PC-3 (cell line): ENCODE data around the gene NECAP2. TPM values are rescaled to one million over a fixed set of nuclear protein-coding genes. Genes with fewer than 3 reads are reported as not detected.

Experiments used
- ATAC-seq: fragments of 200-7000 bp; cut with Tn5 transposase; 2 replicates; pipeline ENCODE4 v1.9.1; 2020; ENCODE audit warnings: mild to moderate bottlenecking, moderate library complexity
- Bru-seq: library from RNA; stranded (reverse); fragments of 400-500 nt; gene quantifications from one replicate; lab custom pipeline; 2021; lab: Mats Ljungman, UMichigan
- BruChase-seq, 2 experiments: library from RNA; stranded (reverse); fragments of 400-500 nt; gene quantifications; one replicate each; lab custom pipeline; 2021; lab: Mats Ljungman, UMichigan
- BruUV-seq: library from RNA; stranded (reverse); fragments of 400-500 nt; replicated peaks from 2 replicates; lab custom pipeline; 2021; lab: Mats Ljungman, UMichigan
- CTCF ChIA-PET: fragments of 300-600 bp; sonication (Branson Sonifier 250); formaldehyde crosslinking; loops from one replicate; lab custom pipeline; 2022; ENCODE audit warnings: antibody characterized with exemption; lab: Charles Lee
- POLR2A ChIA-PET: fragments of 300-600 bp; sonication (Branson Sonifier 250); formaldehyde crosslinking; loops from one replicate; lab custom pipeline; 2022; ENCODE audit warnings: antibody characterized with exemption; ENCODE audit not compliant: unreplicated experiment; lab: Charles Lee
- DNase-seq: peaks from one replicate; pipeline ENCODE4 v3.0.0-alpha.2; 2015
- H2AFZ ChIP-seq: fragments of 300-600 bp; sonication (generic); 2 replicates; pipeline ENCODE4 v1.6.0; 2016; ENCODE audit warnings: antibody characterized with exemption, low read length
- H3F3A ChIP-seq: fragments of 300-600 bp; sonication (generic); one replicate; pipeline ENCODE4 v1.6.0; 2017; ENCODE audit warnings: antibody characterized with exemption, low read length, control low read depth, mild to moderate bottlenecking; ENCODE audit not compliant: unreplicated experiment
- H3K27ac ChIP-seq: fragments of 300-600 bp; sonication (generic); 2 replicates; pipeline ENCODE4 v1.5.1; 2016; ENCODE audit warnings: mild to moderate bottlenecking, low read length
- H3K27me3 ChIP-seq: fragments of 300-600 bp; sonication (generic); 2 replicates; pipeline ENCODE4 v1.6.1; 2016; ENCODE audit warnings: low read length, mixed read lengths
- H3K36me3 ChIP-seq: fragments of 300-600 bp; sonication (generic); 2 replicates; pipeline ENCODE4 v1.6.1; 2016; ENCODE audit warnings: low read depth, mixed run types, low read length, mixed read lengths
- H3K4me1 ChIP-seq: fragments of 300-600 bp; sonication (generic); 2 replicates; pipeline ENCODE4 v1.5.1; 2016; ENCODE audit warnings: low read length; ENCODE audit not compliant: insufficient read depth
- H3K4me2 ChIP-seq: fragments of 300-600 bp; sonication (generic); 2 replicates; pipeline ENCODE4 v1.6.0; 2016; ENCODE audit warnings: low read length
- H3K4me3 ChIP-seq: fragments of 300-600 bp; sonication (generic); 2 replicates; pipeline ENCODE4 v1.5.1; 2016; ENCODE audit warnings: mild to moderate bottlenecking, low read length, mixed read lengths
- H3K79me2 ChIP-seq: fragments of 300-600 bp; sonication (generic); 2 replicates; pipeline ENCODE4 v1.6.1; 2017; ENCODE audit warnings: low read length, mixed read lengths
- H3K9ac ChIP-seq: fragments of 300-600 bp; sonication (generic); 2 replicates; pipeline ENCODE4 v1.6.0; 2016; ENCODE audit warnings: mild to moderate bottlenecking, low read length
- H3K9me2 ChIP-seq: fragments of 300-600 bp; sonication (generic); replicated peaks from 2 replicates; pipeline ENCODE4 v1.6.1; 2016; ENCODE audit warnings: mixed run types, low read length, mixed read lengths
- H3K9me3 ChIP-seq: fragments of 300-600 bp; sonication (generic); 2 replicates; pipeline ENCODE4 v1.6.1; 2016; ENCODE audit warnings: low read length, mixed read lengths
- H4K20me1 ChIP-seq: fragments of 300-600 bp; sonication (generic); 2 replicates; pipeline ENCODE4 v1.6.1; 2016; ENCODE audit warnings: low read length, mixed read lengths
- CTCF ChIP-seq: fragments of 300-600 bp; sonication (generic); conservative IDR thresholded peaks from 2 replicates; pipeline ENCODE4 v1.5.1; 2017; ENCODE audit warnings: antibody characterized with exemption, low read depth, mild to moderate bottlenecking, low read length
- EZH2 ChIP-seq: fragments of 300-600 bp; sonication (generic); IDR thresholded peaks from one replicate; pipeline ENCODE4 v1.6.1; 2017; ENCODE audit warnings: antibody characterized with exemption, mild to moderate bottlenecking, low read length; ENCODE audit not compliant: unreplicated experiment
- EZH2phosphoT487 ChIP-seq: fragments of 300-600 bp; sonication (generic); IDR thresholded peaks from 2 replicates; pipeline ENCODE4 v1.6.1; 2018; ENCODE audit warnings: mild to moderate bottlenecking, antibody characterized with exemption, low read length, borderline replicate concordance
- intact Hi-C: fragments of 100-400 bp; cut with micrococcal nuclease; formaldehyde crosslinking; loops from 2 replicates; pipeline ENCODE4 v1.9.0; 2023
- long read RNA-seq: library from polyadenylated mRNA; unstranded; transcript quantifications from one replicate; pipeline ENCODE4 v2.0.0, GENCODE V29; 2021; ENCODE audit not compliant: unreplicated experiment
- total RNA-seq: library from RNA; depleted of rRNA; stranded (reverse); fragments of >200 nt; gene quantifications from 2 replicates; pipeline ENCODE4 v1.2.3, GENCODE V29; 2014; rRNA removed

The NECAP2 gene
- 65.0 and 70.0 TPM in 2 replicates for total RNA-seq
- Bru-seq, nascent RNA = percentile 71 among the genes with signal in this experiment
- percentile 82 among the genes with signal in this experiment for BruChase-seq, experiment 1, labeled RNA remaining after a 6-hour chase
- BruChase-seq, experiment 2, labeled RNA remaining after a 2-hour chase = percentile 80 among the genes with signal in this experiment
- long read RNA-seq, full-length matches to known transcripts = 121 of 195 reads
- long read RNA-seq, partial matches to known transcripts = 59 of 195 reads
- long read RNA-seq, other reads (novel, unspliced or antisense) = 15 of 195 reads

- H3K79me2 ChIP-seq = peaks cover 32% of the 10 kb centered on the region
- no peaks in the 10 kb centered on the region for H3F3A ChIP-seq
- POLR2A ChIA-PET = interaction anchor here (0.6 kb wide), 1 partner anchor 252 kb away, joined by 3 read pairs; no protein-coding TSS in a partner anchor
- H3K9ac ChIP-seq = peak within 1 kb of the TSS; percentile 87
- H3K36me3 ChIP-seq = peaks cover 4% of the 10 kb centered on the region; the same call in 1 of the 2 replicates
- CTCF ChIA-PET = no interaction called here
- peak within 1 kb of the TSS; percentile 90 for H3K4me3 ChIP-seq
- H3K4me2 ChIP-seq = peak within 1 kb of the TSS; percentile 89
- H3K4me1 ChIP-seq = peaks cover 3% of the 10 kb centered on the region
- no peaks in the 10 kb centered on the region for H4K20me1 ChIP-seq
- ATAC-seq (peak; percentile 95), DNase-seq (peak; percentile 93)
- peak within 1 kb of the TSS; percentile 19; the same call in 1 of the 2 replicates for H3K27ac ChIP-seq
- BruUV-seq = TSS peak; percentile 76
- no peaks in the 10 kb centered on the region for H3K9me2 ChIP-seq
- no peaks in the 10 kb centered on the region for H3K9me3 ChIP-seq
- TF ChIP-seq CTCF = peak; percentile 82
- no peak for TF ChIP-seq EZH2phosphoT487
- intact Hi-C loops = loop anchor here (5.0 kb wide), 2 partner anchors 73 to 167 kb away; partner anchors contain the start of gene SZRD1
- H2AFZ ChIP-seq = peak within 1 kb of the TSS; percentile 93
- H3K27me3 ChIP-seq = no peaks in the 10 kb centered on the region
Measured at GRCh38 chr1:16440470-16441281, at the start of gene NECAP2. NECAP2 (plus strand) TSS chr1:16440724; CDS start chr1:16440762, 38 bp downstream.

- peaks cover 60% of the 10 kb centered on the region for H4K20me1 ChIP-seq
- no peaks in the 10 kb centered on the region for H3K4me1 ChIP-seq
- BruUV-seq = no TSS peak
- ChIA-PET CTCF (no interaction called here), POLR2A (no interaction called here)
- H2AFZ ChIP-seq = no peak overlapping the region
- no peaks in the 10 kb centered on the region for H3K27me3 ChIP-seq
- no peak overlapping the region for H3K4me3 ChIP-seq
- no peak overlapping the region for H3K4me2 ChIP-seq
- no peaks in the 10 kb centered on the region for H3F3A ChIP-seq
- peaks cover 73% of the 10 kb centered on the region for H3K79me2 ChIP-seq
- ATAC-seq (no peak), DNase-seq (no peak)
- intact Hi-C loops = no loop called here
- H3K9me2 ChIP-seq = no peaks in the 10 kb centered on the region
- H3K27ac ChIP-seq = no peak overlapping the region
- H3K9me3 ChIP-seq = no peaks in the 10 kb centered on the region
- TF ChIP-seq EZH2 (no peak), CTCF (no peak), EZH2phosphoT487 (no peak)
- no peak overlapping the region for H3K9ac ChIP-seq
- peaks cover 34% of the 10 kb centered on the region for H3K36me3 ChIP-seq
Measured at GRCh38 chr1:16391411-16391810, 49.1 kb upstream of the NECAP2 start.
